Prostate gland (tissue), 2 donors: ENCODE measurements around the gene GRHL1.

ENCODE experiments used
- POLR2A ChIP-seq: fragments of 450-650 bp; IDR thresholded peaks from one replicate; pipeline ENCODE4 v1.6.1; 2016; ENCODE audit warnings: antibody characterized with exemption, mild to moderate bottlenecking
- TF ChIP-seq, protein P1 (sequence below), 4 experiments: fragments of 200-600 bp in 2 of 4; fragments of 450-650 bp in 2 of 4; sonication (generic) in 2 of 4; IDR thresholded peaks; 1 replicate in 3 of 4; 2 replicates in 1 of 4; pipeline ENCODE4 v1.5.1; 2016 to 2019; ENCODE audit warnings: antibody characterized with exemption in 4 of 4, mild to moderate bottlenecking in 2 of 4, moderate library complexity in 2 of 4

DNA sequence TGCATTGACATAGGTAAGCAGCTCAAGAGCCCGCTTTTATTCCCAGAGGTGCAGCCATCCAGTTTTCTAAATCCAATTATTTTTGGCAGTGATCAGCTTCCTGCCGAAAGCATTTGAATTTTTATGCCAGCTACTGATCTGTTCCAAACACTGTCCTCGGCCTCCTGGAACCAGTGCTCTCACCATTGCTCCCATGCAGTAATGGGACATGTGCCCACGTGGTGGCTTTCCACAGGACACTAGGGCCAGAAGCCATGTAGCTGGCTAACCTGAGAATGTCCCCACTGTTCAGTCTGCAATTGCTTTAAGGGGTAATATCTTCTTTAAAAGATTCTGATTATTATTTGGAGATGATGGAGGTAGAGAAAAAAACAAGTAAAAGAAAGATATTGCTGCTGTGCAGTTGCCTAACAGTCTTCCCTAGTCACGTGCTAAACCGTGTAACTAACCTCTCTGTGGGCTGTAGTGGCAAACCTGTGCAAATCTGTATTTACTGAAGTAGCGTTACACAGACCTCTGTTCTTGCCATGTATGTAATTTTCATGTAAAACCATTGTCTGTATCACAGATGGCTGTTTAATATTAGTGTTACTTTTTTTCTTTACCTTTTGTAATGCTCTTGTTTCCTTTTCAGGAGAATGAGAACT lies 13.0 kb downstream of the GRHL1 start:
- no peak for TF ChIP-seq POLR2A
- TF ChIP-seq, protein P1, sequence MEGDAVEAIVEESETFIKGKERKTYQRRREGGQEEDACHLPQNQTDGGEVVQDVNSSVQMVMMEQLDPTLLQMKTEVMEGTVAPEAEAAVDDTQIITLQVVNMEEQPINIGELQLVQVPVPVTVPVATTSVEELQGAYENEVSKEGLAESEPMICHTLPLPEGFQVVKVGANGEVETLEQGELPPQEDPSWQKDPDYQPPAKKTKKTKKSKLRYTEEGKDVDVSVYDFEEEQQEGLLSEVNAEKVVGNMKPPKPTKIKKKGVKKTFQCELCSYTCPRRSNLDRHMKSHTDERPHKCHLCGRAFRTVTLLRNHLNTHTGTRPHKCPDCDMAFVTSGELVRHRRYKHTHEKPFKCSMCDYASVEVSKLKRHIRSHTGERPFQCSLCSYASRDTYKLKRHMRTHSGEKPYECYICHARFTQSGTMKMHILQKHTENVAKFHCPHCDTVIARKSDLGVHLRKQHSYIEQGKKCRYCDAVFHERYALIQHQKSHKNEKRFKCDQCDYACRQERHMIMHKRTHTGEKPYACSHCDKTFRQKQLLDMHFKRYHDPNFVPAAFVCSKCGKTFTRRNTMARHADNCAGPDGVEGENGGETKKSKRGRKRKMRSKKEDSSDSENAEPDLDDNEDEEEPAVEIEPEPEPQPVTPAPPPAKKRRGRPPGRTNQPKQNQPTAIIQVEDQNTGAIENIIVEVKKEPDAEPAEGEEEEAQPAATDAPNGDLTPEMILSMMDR (IDR thresholded peaks at IDR 0.05), result no peak
